ENCODE data around the gene ENDOD1. TPM values are rescaled to one million over a fixed set of nuclear protein-coding genes. Genes with fewer than 3 reads are reported as not detected.

Gene ENDOD1
- total and polyA plus RNA-seq, 2 donors from 2014 or later = 19.3 to 69.0 TPM

DNA sequence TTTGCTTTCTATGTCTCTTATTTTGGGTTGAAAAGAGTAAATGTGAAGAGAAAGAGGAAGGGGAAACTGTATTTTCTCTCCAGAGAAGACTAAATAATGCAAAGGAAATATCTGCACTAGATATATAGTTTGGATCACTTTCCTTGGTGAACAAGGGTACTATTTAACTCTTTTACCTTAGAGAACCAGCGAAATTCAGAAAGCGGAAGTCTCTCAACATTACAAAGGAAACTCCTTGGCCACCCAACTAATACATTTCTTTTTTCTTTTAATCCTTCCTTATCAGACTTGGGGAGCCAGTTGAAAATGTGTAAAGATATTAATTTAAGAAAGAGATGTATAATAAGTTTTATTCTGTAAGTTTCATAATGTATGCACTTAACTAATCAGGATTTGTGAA is 77.1 kb downstream of the ENDOD1 start:
- Histone ChIP-seq H3K36me3 (ENCODE audit: control insufficient read depth in 2 of 3, insufficient read depth in 3 of 3, low read length in 3 of 3) (peaks cover 0 to 2% (median 0%) of the 10 kb centered on the region in 3 donors), H3K9me3 (ENCODE audit: control insufficient read depth in 2 of 3, insufficient read depth in 1 of 3, low read length in 3 of 3) (no peaks in the 10 kb centered on the region), H3K27me3 (ENCODE audit: control insufficient read depth, insufficient read depth, low read length) (no peaks in the 10 kb centered on the region), H3K4me3 (ENCODE audit: low read length in 3 of 3) (no peak overlapping the region), H3K4me1 (ENCODE audit: control insufficient read depth in 2 of 3, insufficient read depth in 2 of 3, low read depth in 1 of 3, low read length in 3 of 3) (no peaks in the 10 kb centered on the region), H3K27ac (ENCODE audit: low read depth in 2 of 2, low read length in 2 of 2) (no peak overlapping the region), H3K9ac (ENCODE audit: low read length in 3 of 3) (no peak overlapping the region)
- no peak for TF ChIP-seq CTCF (IDR thresholded peaks at IDR 0.05; ENCODE audit: borderline replicate concordance, extremely low read depth, insufficient read depth)
- intact Hi-C loops (cut with DNase I) = no loop called here
- DNase-seq = no peak
- FAIRE-seq = no peak

DNA sequence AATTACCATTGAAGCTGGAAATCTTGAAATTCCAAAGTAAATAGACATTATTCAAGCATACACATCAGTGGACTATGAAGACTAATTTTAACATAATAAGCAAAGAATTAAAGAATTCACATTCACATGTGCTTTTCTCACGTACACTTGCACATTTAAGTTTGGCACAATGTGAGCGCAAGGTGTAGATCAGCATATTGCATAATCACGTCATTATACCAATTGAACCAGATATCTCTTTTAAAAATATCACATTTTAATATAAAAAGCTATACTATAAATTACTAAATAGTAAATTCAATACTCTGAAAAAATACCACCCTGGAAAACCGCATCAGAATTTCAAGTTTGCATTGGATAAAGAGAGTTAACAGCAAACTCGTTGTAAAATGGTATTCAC is 80.6 kb downstream of the ENDOD1 start:
- TF ChIP-seq CTCF (IDR thresholded peaks at IDR 0.05; ENCODE audit: borderline replicate concordance, extremely low read depth, insufficient read depth) = no peak
- Histone ChIP-seq H3K36me3 (ENCODE audit: control insufficient read depth in 2 of 3, insufficient read depth in 3 of 3, low read length in 3 of 3) (peaks cover 0 to 4% (median 0%) of the 10 kb centered on the region in 3 donors), H3K9ac (ENCODE audit: low read length in 3 of 3) (no peak overlapping the region), H3K9me3 (ENCODE audit: control insufficient read depth in 2 of 3, insufficient read depth in 1 of 3, low read length in 3 of 3) (no peaks in the 10 kb centered on the region), H3K27ac (ENCODE audit: low read depth in 2 of 2, low read length in 2 of 2) (no peak overlapping the region), H3K27me3 (ENCODE audit: control insufficient read depth, insufficient read depth, low read length) (no peaks in the 10 kb centered on the region), H3K4me1 (ENCODE audit: control insufficient read depth in 2 of 3, insufficient read depth in 2 of 3, low read depth in 1 of 3, low read length in 3 of 3) (no peaks in the 10 kb centered on the region), H3K4me3 (ENCODE audit: low read length in 3 of 3) (no peak overlapping the region)
- DNase-seq (no peak), FAIRE-seq (no peak)
- intact Hi-C loops (cut with DNase I) = no loop called here

- no peaks in the 10 kb centered on the region for H3K9me3 ChIP-seq (ENCODE audit: control insufficient read depth in 2 of 3, insufficient read depth in 1 of 3, low read length in 3 of 3)
- intact Hi-C loops (cut with DNase I) = no loop called here
- no peak overlapping the region for H3K9ac ChIP-seq (ENCODE audit: low read length in 3 of 3)
- FAIRE-seq (no peak), DNase-seq (no peak)
- no peak overlapping the region for H3K4me3 ChIP-seq (ENCODE audit: low read length in 3 of 3)
- H3K4me1 ChIP-seq (ENCODE audit: control insufficient read depth in 2 of 3, insufficient read depth in 2 of 3, low read depth in 1 of 3, low read length in 3 of 3) = no peaks in the 10 kb centered on the region
- peaks cover 3 to 14% (median 5%) of the 10 kb centered on the region in 3 donors for H3K36me3 ChIP-seq (ENCODE audit: control insufficient read depth in 2 of 3, insufficient read depth in 3 of 3, low read length in 3 of 3)
- no peaks in the 10 kb centered on the region for H3K27me3 ChIP-seq (ENCODE audit: control insufficient read depth, insufficient read depth, low read length)
- no peak overlapping the region for H3K27ac ChIP-seq (ENCODE audit: low read depth in 2 of 2, low read length in 2 of 2)
- no peak for TF ChIP-seq CTCF (IDR thresholded peaks at IDR 0.05; ENCODE audit: borderline replicate concordance, extremely low read depth, insufficient read depth)
Observed at GRCh38 chr11:95175818-95176380, 86.3 kb downstream of the ENDOD1 start.

Other genes starting within 250 kb of the ENDOD1 start
- gene CWC15, start 116.3 kb upstream of the ENDOD1 start, total RNA-seq = 61.7 TPM
- 87.5 TPM for gene CWC15, start 116.3 kb upstream of the ENDOD1 start, polyA plus RNA-seq (ENCODE audit: insufficient read depth, low read depth, low replicate concordance)
- 0.94 TPM for gene KDM4D, start 116.1 kb upstream of the ENDOD1 start, total RNA-seq
- 0.54 TPM for gene KDM4D, start 116.1 kb upstream of the ENDOD1 start, polyA plus RNA-seq (ENCODE audit: insufficient read depth, low read depth, low replicate concordance)
- not detected for gene KDM4E, start 64.6 kb upstream of the ENDOD1 start, total RNA-seq
- not detected for gene KDM4E, start 64.6 kb upstream of the ENDOD1 start, polyA plus RNA-seq (ENCODE audit: insufficient read depth, low read depth, low replicate concordance)
- not detected for gene KDM4F, start 40.4 kb upstream of the ENDOD1 start, total RNA-seq
- not detected for gene KDM4F, start 40.4 kb upstream of the ENDOD1 start, polyA plus RNA-seq (ENCODE audit: insufficient read depth, low read depth, low replicate concordance)
- 64.2 TPM for gene SRSF8, start 22.9 kb upstream of the ENDOD1 start, total RNA-seq
- 45.6 TPM for gene SRSF8, start 22.9 kb upstream of the ENDOD1 start, polyA plus RNA-seq (ENCODE audit: insufficient read depth, low read depth, low replicate concordance)
- gene SESN3, start 141.4 kb downstream of the ENDOD1 start, total RNA-seq = 50.1 TPM
- gene SESN3, start 141.4 kb downstream of the ENDOD1 start, polyA plus RNA-seq (ENCODE audit: insufficient read depth, low read depth, low replicate concordance) = 5.1 TPM

Data from kidney (tissue), 14 donors.